Keratinocyte (primary cell): Measurements from ENCODE around the gene CORO1C.

Source experiments
- EZH2 ChIP-seq: IDR thresholded peaks from one replicate; pipeline ENCODE4 v1.6.1; 2012; ENCODE audit warnings: inconsistent platforms, mild to moderate bottlenecking, low read length, moderate library complexity
- TF ChIP-seq, protein P1 (sequence below), 3 experiments: IDR thresholded peaks in 1 of 3; conservative IDR thresholded peaks in 1 of 3; optimal IDR thresholded peaks in 1 of 3; 2 replicates in 2 of 3; 3 replicates in 1 of 3; pipeline versions ENCODE3 to v1.5.1; 2011; ENCODE audit warnings: low read length in 3 of 3, mild to moderate bottlenecking in 3 of 3, moderate library complexity in 2 of 3, control low read depth in 1 of 3, inconsistent platforms in 1 of 3; ENCODE audit not compliant: insufficient read depth in 2 of 3; ENCODE audit errors: extremely low read depth in 1 of 3

DNA sequence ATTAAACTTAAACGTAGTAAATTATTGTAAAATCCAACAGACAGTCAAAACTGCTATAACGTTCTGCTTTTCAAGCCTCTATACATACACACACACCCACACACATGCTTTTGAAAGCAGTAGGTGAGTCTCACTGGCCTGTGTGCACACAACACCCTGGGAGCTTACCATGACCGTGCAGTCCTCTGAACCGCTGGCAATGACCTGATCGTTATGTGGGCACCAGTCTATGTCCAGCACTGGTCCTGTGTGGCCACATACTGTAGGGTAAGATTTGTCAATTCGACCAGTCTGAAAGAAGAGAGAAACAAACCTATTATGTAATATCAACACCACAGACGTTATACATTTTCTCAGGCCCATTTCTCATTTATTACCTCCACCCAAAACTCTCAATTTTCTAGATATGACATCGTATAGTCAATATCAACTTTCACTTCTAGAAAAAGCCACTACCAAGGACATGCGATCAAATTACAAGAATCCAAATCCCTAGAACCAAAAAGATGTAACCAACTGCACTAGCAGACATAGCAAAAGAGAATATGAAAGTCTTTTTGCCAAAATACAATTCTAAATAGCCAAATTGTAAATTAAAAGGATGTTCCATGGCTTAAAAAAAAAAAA, 53.1 kb downstream of the CORO1C start:
- TF ChIP-seq, protein P1, sequence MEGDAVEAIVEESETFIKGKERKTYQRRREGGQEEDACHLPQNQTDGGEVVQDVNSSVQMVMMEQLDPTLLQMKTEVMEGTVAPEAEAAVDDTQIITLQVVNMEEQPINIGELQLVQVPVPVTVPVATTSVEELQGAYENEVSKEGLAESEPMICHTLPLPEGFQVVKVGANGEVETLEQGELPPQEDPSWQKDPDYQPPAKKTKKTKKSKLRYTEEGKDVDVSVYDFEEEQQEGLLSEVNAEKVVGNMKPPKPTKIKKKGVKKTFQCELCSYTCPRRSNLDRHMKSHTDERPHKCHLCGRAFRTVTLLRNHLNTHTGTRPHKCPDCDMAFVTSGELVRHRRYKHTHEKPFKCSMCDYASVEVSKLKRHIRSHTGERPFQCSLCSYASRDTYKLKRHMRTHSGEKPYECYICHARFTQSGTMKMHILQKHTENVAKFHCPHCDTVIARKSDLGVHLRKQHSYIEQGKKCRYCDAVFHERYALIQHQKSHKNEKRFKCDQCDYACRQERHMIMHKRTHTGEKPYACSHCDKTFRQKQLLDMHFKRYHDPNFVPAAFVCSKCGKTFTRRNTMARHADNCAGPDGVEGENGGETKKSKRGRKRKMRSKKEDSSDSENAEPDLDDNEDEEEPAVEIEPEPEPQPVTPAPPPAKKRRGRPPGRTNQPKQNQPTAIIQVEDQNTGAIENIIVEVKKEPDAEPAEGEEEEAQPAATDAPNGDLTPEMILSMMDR (optimal IDR thresholded peaks at IDR 0.05 in 1 of 3, IDR thresholded peaks at IDR 0.05 in 1 of 3, conservative IDR thresholded peaks at IDR 0.05 in 1 of 3; ENCODE audit: extremely low read depth in 1 of 3, insufficient read depth in 2 of 3, low read length in 3 of 3): no peak
- no peak for TF ChIP-seq EZH2
